WTC11 (cell line): ENCODE data around the gene KXD1. TPM values are rescaled to one million over a fixed set of nuclear protein-coding genes. Genes with fewer than 3 reads are reported as not detected.

Experiments
- ATF1 ChIP-seq: sonication (generic); formaldehyde crosslinking; IDR thresholded peaks from 2 replicates; pipeline ENCODE4 v1.8.1; 2023; ENCODE audit warnings: mild to moderate bottlenecking, moderate library complexity, missing genetic modification reagents
- ATF6 ChIP-seq: sonication (generic); formaldehyde crosslinking; IDR thresholded peaks from 2 replicates; pipeline ENCODE4 v1.8.1; 2023; ENCODE audit warnings: mild to moderate bottlenecking, missing genetic modification reagents
- CREB1 ChIP-seq: sonication (generic); formaldehyde crosslinking; IDR thresholded peaks from 2 replicates; pipeline ENCODE4 v1.8.0; 2023; ENCODE audit warnings: mild to moderate bottlenecking, missing genetic modification reagents
- CTCF ChIP-seq: fragments of 200-600 bp; IDR thresholded peaks from 2 replicates; pipeline ENCODE4 v1.8.0; 2022; ENCODE audit warnings: antibody characterized with exemption
- E2F4 ChIP-seq: sonication (generic); formaldehyde crosslinking; IDR thresholded peaks from 2 replicates; pipeline ENCODE4 v1.8.1; 2022; ENCODE audit warnings: low read depth, mild to moderate bottlenecking, moderate library complexity, missing genetic modification reagents, borderline replicate concordance
- ESRRA ChIP-seq: sonication (generic); formaldehyde crosslinking; IDR thresholded peaks from 2 replicates; pipeline ENCODE4 v1.8.1; 2022; ENCODE audit warnings: mild to moderate bottlenecking, missing genetic modification reagents, borderline replicate concordance
- MXD4 ChIP-seq: fragments of 250-450 bp; sonication (Bioruptor Pico); IDR thresholded peaks from 2 replicates; pipeline ENCODE4 v1.8.0; 2021; ENCODE audit warnings: mild to moderate bottlenecking, moderate library complexity, borderline replicate concordance
- NR1H2 ChIP-seq: sonication (generic); formaldehyde crosslinking; IDR thresholded peaks from 2 replicates; pipeline ENCODE4 v1.9.0; 2021; ENCODE audit warnings: mild to moderate bottlenecking, moderate library complexity, missing genetic modification reagents
- NR2C2 ChIP-seq: sonication (generic); formaldehyde crosslinking; IDR thresholded peaks from 2 replicates; pipeline ENCODE4 v1.8.0; 2022; ENCODE audit warnings: mild to moderate bottlenecking, missing genetic modification reagents
- SMAD4 ChIP-seq: sonication (generic); formaldehyde crosslinking; IDR thresholded peaks from 2 replicates; pipeline ENCODE4 v1.8.0; 2022; ENCODE audit warnings: mild to moderate bottlenecking, missing genetic modification reagents
- TCF7 ChIP-seq: sonication (generic); formaldehyde crosslinking; IDR thresholded peaks from 2 replicates; pipeline ENCODE4 v1.8.0; 2022; ENCODE audit warnings: mild to moderate bottlenecking, low read depth, missing genetic modification reagents, moderate library complexity
- ZNF121 ChIP-seq: sonication (generic); formaldehyde crosslinking; IDR thresholded peaks from 2 replicates; pipeline ENCODE4 v1.8.0; 2023; ENCODE audit warnings: missing genetic modification reagents
- ZNF281 ChIP-seq: sonication (generic); formaldehyde crosslinking; IDR thresholded peaks from 2 replicates; pipeline ENCODE4 v1.8.0; 2023; ENCODE audit warnings: mild to moderate bottlenecking, missing genetic modification reagents
- ZNF317 ChIP-seq: sonication (generic); formaldehyde crosslinking; IDR thresholded peaks from 2 replicates; pipeline ENCODE4 v1.8.1; 2023; ENCODE audit warnings: low read depth, mild to moderate bottlenecking, moderate library complexity, missing genetic modification reagents, borderline replicate concordance
- ZNF416 ChIP-seq: fragments of 250-450 bp; sonication (Bioruptor Pico); IDR thresholded peaks from 2 replicates; pipeline ENCODE4 v1.9.0; 2021; ENCODE audit warnings: mild to moderate bottlenecking, inconsistent platforms
- total RNA-seq: library from RNA; stranded (reverse); gene quantifications from 3 replicates; pipeline ENCODE4 v1.2.3, GENCODE V29; 2021
- TF ChIP-seq, protein P1 (sequence below): sonication (generic); formaldehyde crosslinking; IDR thresholded peaks from 2 replicates; pipeline ENCODE4 v1.8.1; 2023; ENCODE audit warnings: mild to moderate bottlenecking, missing genetic modification reagents, moderate library complexity
- TF ChIP-seq, protein P2 (sequence below): fragments of 250-450 bp; sonication (Bioruptor Pico); IDR thresholded peaks from 2 replicates; pipeline ENCODE4 v1.9.0; 2021; ENCODE audit warnings: mild to moderate bottlenecking, borderline replicate concordance
- TF ChIP-seq, protein P3 (sequence below): sonication (generic); formaldehyde crosslinking; IDR thresholded peaks from 2 replicates; pipeline ENCODE4 v1.8.1; 2022; ENCODE audit warnings: mild to moderate bottlenecking, missing genetic modification reagents, moderate library complexity, borderline replicate concordance
- TF ChIP-seq, protein P4 (sequence below): fragments of 250-450 bp; sonication (Bioruptor Pico); conservative IDR thresholded peaks from 2 replicates; pipeline ENCODE4 v1.9.0; 2021; ENCODE audit warnings: mild to moderate bottlenecking
- TF ChIP-seq, protein P5 (sequence below): sonication (generic); formaldehyde crosslinking; conservative IDR thresholded peaks from 2 replicates; pipeline ENCODE4 v1.8.1; 2022; ENCODE audit warnings: mild to moderate bottlenecking, missing genetic modification reagents

KXD1 gene
- total RNA-seq, 1 experiment from 2014 or later = 136 TPM

DNA sequence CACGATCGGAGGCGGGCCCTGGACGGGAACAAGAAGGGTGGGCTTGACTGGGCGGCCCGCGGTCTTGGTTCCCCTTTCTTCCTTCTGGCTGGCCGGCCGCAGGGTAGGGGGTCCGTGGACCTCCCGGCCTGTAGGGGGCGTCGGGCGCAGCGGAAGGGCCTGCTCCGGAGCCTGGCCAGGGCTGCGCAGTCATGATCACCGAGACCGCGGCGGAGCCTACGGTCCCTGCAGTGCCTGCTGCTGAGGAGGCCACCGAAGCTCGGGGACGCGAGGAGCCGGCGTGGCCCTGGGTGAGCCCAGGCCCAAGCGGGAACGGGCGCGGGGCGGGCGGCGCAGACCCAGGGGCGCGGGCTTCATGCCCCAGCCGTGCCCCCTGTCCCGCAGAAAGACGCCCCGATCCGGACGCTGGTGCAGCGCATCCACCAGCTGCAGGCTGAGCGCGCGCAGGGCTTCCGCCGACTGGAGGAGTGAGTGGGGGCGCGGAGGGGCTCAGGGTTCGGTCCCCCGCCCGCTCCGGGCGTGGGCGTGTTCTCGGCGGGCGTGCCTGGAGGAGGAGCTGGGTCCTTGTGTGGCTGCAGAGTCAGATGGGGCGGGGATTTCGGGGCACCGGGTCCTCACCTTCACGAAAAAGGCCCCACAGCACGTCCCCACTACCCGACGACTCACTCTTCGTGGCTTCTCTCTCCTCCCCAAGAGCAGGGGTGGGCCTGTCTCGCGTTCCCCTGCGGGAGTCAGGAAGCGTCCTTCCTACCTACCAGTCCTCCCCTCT is 31.1 kb downstream of the KXD1 start, which contains the start of gene REX1BD (continued):
- TF ChIP-seq TCF7 (CRISPR knock-in tag) (peak; percentile 84; the same call in 1 of the 2 replicates), E2F4 (peak; percentile 44; the same call in 1 of the 2 replicates), CTCF (peak; percentile 85), NR2C2 (CRISPR knock-in tag) (0 out of 2 replicates have a peak, but pooled peaks have one; percentile 39), ESRRA (CRISPR knock-in tag) (peak; percentile 82; the same call in 1 of the 2 replicates), ATF6 (CRISPR knock-in tag) (no peak), ATF1 (CRISPR knock-in tag) (no peak; the same call in 1 of the 2 replicates), ZNF416 (CRISPR knock-in tag) (no peak), ZNF281 (no peak), ZNF317 (CRISPR knock-in tag) (peak; percentile 62; the same call in 1 of the 2 replicates), SMAD4 (CRISPR knock-in tag) (peak; percentile 76; the same call in 1 of the 2 replicates), CREB1 (CRISPR knock-in tag) (no peak), ZNF121 (CRISPR knock-in tag) (peak; percentile 69; the same call in 1 of the 2 replicates), MXD4 (CRISPR knock-in tag) (no peak), NR1H2 (CRISPR knock-in tag) (no peak)
- TF ChIP-seq, protein P1, sequence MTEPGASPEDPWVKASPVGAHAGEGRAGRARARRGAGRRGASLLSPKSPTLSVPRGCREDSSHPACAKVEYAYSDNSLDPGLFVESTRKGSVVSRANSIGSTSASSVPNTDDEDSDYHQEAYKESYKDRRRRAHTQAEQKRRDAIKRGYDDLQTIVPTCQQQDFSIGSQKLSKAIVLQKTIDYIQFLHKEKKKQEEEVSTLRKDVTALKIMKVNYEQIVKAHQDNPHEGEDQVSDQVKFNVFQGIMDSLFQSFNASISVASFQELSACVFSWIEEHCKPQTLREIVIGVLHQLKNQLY (CRISPR knock-in tag) = no peak
- TF ChIP-seq, protein P2, sequence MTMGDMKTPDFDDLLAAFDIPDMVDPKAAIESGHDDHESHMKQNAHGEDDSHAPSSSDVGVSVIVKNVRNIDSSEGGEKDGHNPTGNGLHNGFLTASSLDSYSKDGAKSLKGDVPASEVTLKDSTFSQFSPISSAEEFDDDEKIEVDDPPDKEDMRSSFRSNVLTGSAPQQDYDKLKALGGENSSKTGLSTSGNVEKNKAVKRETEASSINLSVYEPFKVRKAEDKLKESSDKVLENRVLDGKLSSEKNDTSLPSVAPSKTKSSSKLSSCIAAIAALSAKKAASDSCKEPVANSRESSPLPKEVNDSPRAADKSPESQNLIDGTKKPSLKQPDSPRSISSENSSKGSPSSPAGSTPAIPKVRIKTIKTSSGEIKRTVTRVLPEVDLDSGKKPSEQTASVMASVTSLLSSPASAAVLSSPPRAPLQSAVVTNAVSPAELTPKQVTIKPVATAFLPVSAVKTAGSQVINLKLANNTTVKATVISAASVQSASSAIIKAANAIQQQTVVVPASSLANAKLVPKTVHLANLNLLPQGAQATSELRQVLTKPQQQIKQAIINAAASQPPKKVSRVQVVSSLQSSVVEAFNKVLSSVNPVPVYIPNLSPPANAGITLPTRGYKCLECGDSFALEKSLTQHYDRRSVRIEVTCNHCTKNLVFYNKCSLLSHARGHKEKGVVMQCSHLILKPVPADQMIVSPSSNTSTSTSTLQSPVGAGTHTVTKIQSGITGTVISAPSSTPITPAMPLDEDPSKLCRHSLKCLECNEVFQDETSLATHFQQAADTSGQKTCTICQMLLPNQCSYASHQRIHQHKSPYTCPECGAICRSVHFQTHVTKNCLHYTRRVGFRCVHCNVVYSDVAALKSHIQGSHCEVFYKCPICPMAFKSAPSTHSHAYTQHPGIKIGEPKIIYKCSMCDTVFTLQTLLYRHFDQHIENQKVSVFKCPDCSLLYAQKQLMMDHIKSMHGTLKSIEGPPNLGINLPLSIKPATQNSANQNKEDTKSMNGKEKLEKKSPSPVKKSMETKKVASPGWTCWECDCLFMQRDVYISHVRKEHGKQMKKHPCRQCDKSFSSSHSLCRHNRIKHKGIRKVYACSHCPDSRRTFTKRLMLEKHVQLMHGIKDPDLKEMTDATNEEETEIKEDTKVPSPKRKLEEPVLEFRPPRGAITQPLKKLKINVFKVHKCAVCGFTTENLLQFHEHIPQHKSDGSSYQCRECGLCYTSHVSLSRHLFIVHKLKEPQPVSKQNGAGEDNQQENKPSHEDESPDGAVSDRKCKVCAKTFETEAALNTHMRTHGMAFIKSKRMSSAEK (CRISPR knock-in tag) = no peak
- TF ChIP-seq, protein P3, sequence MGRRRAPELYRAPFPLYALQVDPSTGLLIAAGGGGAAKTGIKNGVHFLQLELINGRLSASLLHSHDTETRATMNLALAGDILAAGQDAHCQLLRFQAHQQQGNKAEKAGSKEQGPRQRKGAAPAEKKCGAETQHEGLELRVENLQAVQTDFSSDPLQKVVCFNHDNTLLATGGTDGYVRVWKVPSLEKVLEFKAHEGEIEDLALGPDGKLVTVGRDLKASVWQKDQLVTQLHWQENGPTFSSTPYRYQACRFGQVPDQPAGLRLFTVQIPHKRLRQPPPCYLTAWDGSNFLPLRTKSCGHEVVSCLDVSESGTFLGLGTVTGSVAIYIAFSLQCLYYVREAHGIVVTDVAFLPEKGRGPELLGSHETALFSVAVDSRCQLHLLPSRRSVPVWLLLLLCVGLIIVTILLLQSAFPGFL (CRISPR knock-in tag) = no peak
- TF ChIP-seq, protein P4, sequence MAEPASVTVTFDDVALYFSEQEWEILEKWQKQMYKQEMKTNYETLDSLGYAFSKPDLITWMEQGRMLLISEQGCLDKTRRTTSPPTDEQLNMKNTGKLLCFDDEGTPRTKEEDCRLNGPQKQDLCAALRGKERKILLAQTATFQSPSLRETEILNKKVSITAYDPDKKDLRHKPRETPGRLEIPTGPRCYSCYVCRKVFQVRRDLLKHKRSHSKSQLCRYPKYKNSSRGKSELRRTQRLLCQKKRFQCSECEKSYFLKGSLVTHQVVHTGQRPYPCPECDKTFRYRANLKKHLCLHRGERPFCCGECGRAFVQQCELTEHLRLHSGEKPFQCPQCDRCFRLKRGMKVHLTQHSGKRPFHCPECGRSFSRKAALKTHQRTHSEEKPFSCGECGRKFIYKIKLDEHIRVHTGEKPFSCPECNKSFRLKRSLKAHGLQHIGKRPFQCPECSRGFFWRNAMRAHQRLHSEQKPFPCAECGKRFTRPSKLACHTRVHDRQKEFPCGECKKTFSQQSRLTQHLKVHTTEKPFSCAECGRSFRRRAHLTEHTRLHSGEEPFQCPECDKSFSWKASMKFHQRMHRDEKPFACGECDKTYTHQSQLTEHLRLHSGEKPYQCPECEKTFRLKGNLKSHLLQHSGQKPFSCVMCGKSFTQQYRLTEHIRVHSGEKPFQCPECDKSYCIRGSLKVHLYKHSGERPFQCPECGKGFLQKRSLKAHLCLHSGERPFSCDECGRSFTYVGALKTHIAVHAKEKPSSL = no peak
- TF ChIP-seq, protein P5, sequence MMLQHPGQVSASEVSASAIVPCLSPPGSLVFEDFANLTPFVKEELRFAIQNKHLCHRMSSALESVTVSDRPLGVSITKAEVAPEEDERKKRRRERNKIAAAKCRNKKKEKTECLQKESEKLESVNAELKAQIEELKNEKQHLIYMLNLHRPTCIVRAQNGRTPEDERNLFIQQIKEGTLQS (CRISPR knock-in tag) = no peak
